ENCODE results near the gene MET. TPM values are rescaled to one million over a fixed set of nuclear protein-coding genes. Genes with fewer than 3 reads are reported as not detected.

Gene MET
- total RNA-seq, 1 donor from 2014 or later = 15.2 TPM

- DNase-seq (ENCODE audit: extremely low spot score in 2 of 2) = no peak
These were observed 55.5 kb downstream of the MET start for GRCh38 chr7:116727432-116728009.

GRCh38 chr7:116728413-116728812 lies 56.4 kb downstream of the MET start:
- H3K27me3 ChIP-seq = no peaks in the 10 kb centered on the region
- TF ChIP-seq POLR2A (IDR thresholded peaks at IDR 0.05) (no peak), POLR2AphosphoS5 (IDR thresholded peaks at IDR 0.05; ENCODE audit: insufficient read depth in 1 of 2, low read depth in 1 of 2) (no peak), CTCF (IDR thresholded peaks at IDR 0.05) (no peak)
- H3K27ac ChIP-seq = no peak overlapping the region
- no peaks in the 10 kb centered on the region for H3K36me3 ChIP-seq
- H3K4me3 ChIP-seq = no peak overlapping the region
- H3K9me3 ChIP-seq = no peaks in the 10 kb centered on the region
- DNase-seq (ENCODE audit: extremely low spot score in 2 of 2) = no peak
- intact Hi-C loops (cut with DNase I) = no loop called here
- peaks cover 8% of the 10 kb centered on the region for H3K4me1 ChIP-seq

More at GRCh38 chr7:116727432-116728009, 55.5 kb downstream of the MET start:
- TF ChIP-seq POLR2AphosphoS5 (IDR thresholded peaks at IDR 0.05; ENCODE audit: insufficient read depth in 1 of 2, low read depth in 1 of 2) = no peak
- no peak for TF ChIP-seq POLR2A (IDR thresholded peaks at IDR 0.05)
- no peak for TF ChIP-seq CTCF (IDR thresholded peaks at IDR 0.05)
- intact Hi-C loops (cut with DNase I) = no loop called here
- no peak overlapping the region for H3K27ac ChIP-seq
- H3K27me3 ChIP-seq = no peaks in the 10 kb centered on the region
- H3K4me1 ChIP-seq = peaks cover 8% of the 10 kb centered on the region
- H3K36me3 ChIP-seq = no peaks in the 10 kb centered on the region
- H3K4me3 ChIP-seq = no peak overlapping the region
- no peaks in the 10 kb centered on the region for H3K9me3 ChIP-seq

GRCh38 chr7:116730097-116731022 lies 58.4 kb downstream of the MET start:
- intact Hi-C loops (cut with DNase I) = no loop called here
- no peaks in the 10 kb centered on the region for H3K36me3 ChIP-seq
- no peak for DNase-seq (ENCODE audit: extremely low spot score in 2 of 2)
- H3K4me3 ChIP-seq = no peak overlapping the region
- no peak overlapping the region for H3K27ac ChIP-seq
- TF ChIP-seq POLR2AphosphoS5 (IDR thresholded peaks at IDR 0.05; ENCODE audit: insufficient read depth in 1 of 2, low read depth in 1 of 2) (no peak), POLR2A (IDR thresholded peaks at IDR 0.05) (no peak), CTCF (IDR thresholded peaks at IDR 0.05) (no peak)
- H3K4me1 ChIP-seq = peaks cover 8% of the 10 kb centered on the region
- H3K27me3 ChIP-seq = no peaks in the 10 kb centered on the region
- H3K9me3 ChIP-seq = no peaks in the 10 kb centered on the region

GRCh38 chr7:116731023-116731395 lies 59.0 kb downstream of the MET start:
- Histone ChIP-seq H3K9me3 (no peaks in the 10 kb centered on the region), H3K27ac (no peak overlapping the region), H3K4me3 (no peak overlapping the region), H3K4me1 (peaks cover 8% of the 10 kb centered on the region), H3K36me3 (no peaks in the 10 kb centered on the region), H3K27me3 (no peaks in the 10 kb centered on the region)
- intact Hi-C loops (cut with DNase I) = no loop called here
- DNase-seq (ENCODE audit: extremely low spot score in 2 of 2) = no peak
- TF ChIP-seq CTCF (IDR thresholded peaks at IDR 0.05) = no peak
- TF ChIP-seq POLR2A (IDR thresholded peaks at IDR 0.05) = no peak
- no peak for TF ChIP-seq POLR2AphosphoS5 (IDR thresholded peaks at IDR 0.05; ENCODE audit: insufficient read depth in 1 of 2, low read depth in 1 of 2)
